Lower leg skin (tissue), 3 donors: Measurements from ENCODE around the gene NKAP.

ENCODE experiments used
- CTCF ChIP-seq, 3 donors: fragments of 450-650 bp; IDR thresholded peaks; one replicate each; pipeline ENCODE4 v1.5.1; 2016; ENCODE audit warnings: antibody characterized with exemption in 3 of 3, mild to moderate bottlenecking in 3 of 3, moderate library complexity in 2 of 3
- POLR2A ChIP-seq, 2 donors: fragments of 450-650 bp; IDR thresholded peaks; one replicate each; pipeline ENCODE4 v1.6.1; 2016 to 2017; ENCODE audit warnings: antibody characterized with exemption in 2 of 2, mild to moderate bottlenecking in 1 of 2, moderate library complexity in 1 of 2

GRCh38 chrX:119945481-119945880, 1.9 kb upstream of the NKAP start:
- TF ChIP-seq POLR2A (IDR thresholded peaks at IDR 0.05) (no peak), CTCF (IDR thresholded peaks at IDR 0.05) (no peak)
